Spinal cord (tissue), 10 donors: ENCODE measurements around the gene SMIM26. TPM values are rescaled to one million over a fixed set of nuclear protein-coding genes. Genes with fewer than 3 reads are reported as not detected.
A peak's percentile ranks its signal among the peaks of the same experiment; 100 is the strongest.

ENCODE experiments used
- DNase-seq, 6 donors: peaks; one replicate each; pipeline versions ENCODE4 v3.0.0 to v3.0.0-alpha.2; 2013 to 2015; ENCODE audit warnings: low spot score in 6 of 6, low read depth in 4 of 6
- H3K27ac ChIP-seq: one replicate; pipeline ENCODE4 v1.5.1; 2013; ENCODE audit warnings: low read depth, low read length, control low read depth
- H3K27me3 ChIP-seq: one replicate; pipeline ENCODE4 v1.6.1; 2013; ENCODE audit warnings: low read length; ENCODE audit not compliant: control insufficient read depth, insufficient read depth
- H3K36me3 ChIP-seq: one replicate; pipeline ENCODE4 v1.6.1; 2013; ENCODE audit warnings: low read length; ENCODE audit not compliant: control insufficient read depth, insufficient read depth
- H3K4me1 ChIP-seq: one replicate; pipeline ENCODE4 v1.6.1; 2013; ENCODE audit warnings: low read length; ENCODE audit not compliant: control insufficient read depth, insufficient read depth
- H3K4me3 ChIP-seq: one replicate; pipeline ENCODE4 v1.5.1; 2013; ENCODE audit warnings: low read depth, low read length, control low read depth
- H3K9me3 ChIP-seq: one replicate; pipeline ENCODE4 v1.6.1; 2013; ENCODE audit warnings: low read length; ENCODE audit not compliant: control insufficient read depth, insufficient read depth
- WGBS: methylation state at CpG from one replicate; pipeline ENCODE4 v1.1.5; 2013; ENCODE audit warnings: missing lambda C conversion rate; ENCODE audit not compliant: insufficient coverage; 5-methylcytosine and 5-hydroxymethylcytosine counted together
- polyA plus RNA-seq, 2 donors: library from polyadenylated mRNA; unstranded; fragments of 120-200 nt; gene quantifications; one replicate each; pipeline ENCODE4 v1.2.1, GENCODE V29; 2013; ENCODE audit not compliant: insufficient read length in 2 of 2
- total RNA-seq, 2 donors: library from RNA; depleted of rRNA in 1 of 2; stranded (reverse); fragments of 120-200 nt in 1 of 2; fragments of >200 nt in 1 of 2; gene quantifications; one replicate each; pipeline versions ENCODE4 v1.2.3 to v1.2.4, GENCODE V29; 2013 to 2014
- donor health status: healthy.

SMIM26 gene
- total and polyA plus RNA-seq, 4 donors: 57.0 to 118 (median 63.6) TPM

GRCh38 chr20:18571009-18571408 is 3.8 kb downstream of the SMIM26 start:
- WGBS: 90% methylated on average over 2 of the region's 2 CpGs
- no peak overlapping the region for H3K27ac ChIP-seq
- no peak for DNase-seq

GRCh38 chr20:18571578-18571977 is 4.3 kb downstream of the SMIM26 start:
- Histone ChIP-seq H3K27me3 (no peaks in the 10 kb centered on the region), H3K9me3 (no peaks in the 10 kb centered on the region), H3K4me3 (no peak overlapping the region), H3K27ac (no peak overlapping the region), H3K4me1 (peaks cover 9% of the 10 kb centered on the region), H3K36me3 (peaks cover 10% of the 10 kb centered on the region)
- 97% methylated on average over 2 of the region's 2 CpGs for WGBS
- no peak for DNase-seq

More at GRCh38 chr20:18571009-18571408, 3.8 kb downstream of the SMIM26 start:
- Histone ChIP-seq H3K27me3 (no peaks in the 10 kb centered on the region), H3K36me3 (peaks cover 10% of the 10 kb centered on the region), H3K4me3 (no peak overlapping the region), H3K4me1 (peaks cover 9% of the 10 kb centered on the region), H3K9me3 (no peaks in the 10 kb centered on the region)

- H3K4me1 ChIP-seq: no peaks in the 10 kb centered on the region
- no peaks in the 10 kb centered on the region for H3K36me3 ChIP-seq
- H3K27ac ChIP-seq: no peak overlapping the region
- WGBS: 81% methylated on average over 4 of the region's 6 CpGs
- H3K9me3 ChIP-seq: no peaks in the 10 kb centered on the region
- H3K27me3 ChIP-seq: no peaks in the 10 kb centered on the region
- H3K4me3 ChIP-seq: no peak overlapping the region
- no peak for DNase-seq
Measured at GRCh38 chr20:18577942-18578341, 10.7 kb downstream of the SMIM26 start.

- Histone ChIP-seq H3K9me3 (no peaks in the 10 kb centered on the region), H3K36me3 (no peaks in the 10 kb centered on the region), H3K4me1 (no peaks in the 10 kb centered on the region), H3K27me3 (no peaks in the 10 kb centered on the region), H3K27ac (no peak overlapping the region), H3K4me3 (no peak overlapping the region)
- DNase-seq: no peak
- no CpG with 5 or more reads among the region's 6 CpGs for WGBS
Measured at GRCh38 chr20:18578581-18578980, 11.3 kb downstream of the SMIM26 start.

GRCh38 chr20:18580012-18580411 is 12.8 kb downstream of the SMIM26 start:
- 100% methylated on average over 1 of the region's 4 CpGs for WGBS
- no peak overlapping the region for H3K27ac ChIP-seq
- H3K36me3 ChIP-seq: no peaks in the 10 kb centered on the region
- no peak for DNase-seq
- H3K27me3 ChIP-seq: no peaks in the 10 kb centered on the region
- no peaks in the 10 kb centered on the region for H3K9me3 ChIP-seq
- H3K4me3 ChIP-seq: no peak overlapping the region
- no peaks in the 10 kb centered on the region for H3K4me1 ChIP-seq

GRCh38 chr20:18585134-18585533 is 17.9 kb downstream of the SMIM26 start:
- DNase-seq: no peak
- Histone ChIP-seq H3K27me3 (no peaks in the 10 kb centered on the region), H3K36me3 (no peaks in the 10 kb centered on the region), H3K9me3 (no peaks in the 10 kb centered on the region), H3K27ac (no peak overlapping the region), H3K4me3 (no peak overlapping the region), H3K4me1 (peaks cover 4% of the 10 kb centered on the region)
- WGBS: 93% methylated on average over 2 of the region's 2 CpGs

GRCh38 chr20:18587665-18588573 is 20.7 kb downstream of the SMIM26 start, which contains the start of gene DTD1:
Gene DTD1, plus strand, starts transcription at chr20:18588054. Its CDS starts 19 bp downstream, at chr20:18588073.
- peak; percentile 65 to 97 (median 85) for DNase-seq
- H3K4me1 ChIP-seq: peaks cover 4% of the 10 kb centered on the region
- peak within 1 kb of the TSS; percentile 75 for H3K4me3 ChIP-seq
- H3K27me3 ChIP-seq: no peaks in the 10 kb centered on the region
- WGBS: under 1% methylated on average over 88 of the region's 88 CpGs
- H3K9me3 ChIP-seq: no peaks in the 10 kb centered on the region
- no peaks in the 10 kb centered on the region for H3K36me3 ChIP-seq
- H3K27ac ChIP-seq: peak within 1 kb of the TSS; percentile 64

GRCh38 chr20:18588574-18588933 is 21.3 kb downstream of the SMIM26 start:
- no peaks in the 10 kb centered on the region for H3K27me3 ChIP-seq
- H3K36me3 ChIP-seq: no peaks in the 10 kb centered on the region
- peak overlapping the region; percentile 75 for H3K4me3 ChIP-seq
- peaks cover 4% of the 10 kb centered on the region for H3K4me1 ChIP-seq
- no peaks in the 10 kb centered on the region for H3K9me3 ChIP-seq
- H3K27ac ChIP-seq: peak overlapping the region; percentile 64
- 0% methylated on average over 12 of the region's 18 CpGs for WGBS
- DNase-seq: peak in 1 of 6 donors; percentile 32

- Histone ChIP-seq H3K27ac (no peak overlapping the region), H3K9me3 (no peaks in the 10 kb centered on the region), H3K4me1 (peaks cover 4% of the 10 kb centered on the region), H3K27me3 (no peaks in the 10 kb centered on the region), H3K36me3 (no peaks in the 10 kb centered on the region), H3K4me3 (no peak overlapping the region)
- 87% methylated on average over 4 of the region's 8 CpGs for WGBS
- peak in 1 of 6 donors; percentile 5 for DNase-seq
Measured at GRCh38 chr20:18589941-18590674, 22.9 kb downstream of the SMIM26 start.
